Brain pericyte (primary cell): ENCODE data around the gene LDLRAD3.
"Not testable (repeated sequence)": the region's sequence is repeated elsewhere in the genome, so short reads cannot be mapped to it uniquely, and the experiment has no call there.

Experiments used
- DNase-seq: peaks from one replicate; pipeline ENCODE4 v3.0.0-alpha.2; 2012; ENCODE audit warnings: low read depth, low spot score

The LDLRAD3 gene, protein sequence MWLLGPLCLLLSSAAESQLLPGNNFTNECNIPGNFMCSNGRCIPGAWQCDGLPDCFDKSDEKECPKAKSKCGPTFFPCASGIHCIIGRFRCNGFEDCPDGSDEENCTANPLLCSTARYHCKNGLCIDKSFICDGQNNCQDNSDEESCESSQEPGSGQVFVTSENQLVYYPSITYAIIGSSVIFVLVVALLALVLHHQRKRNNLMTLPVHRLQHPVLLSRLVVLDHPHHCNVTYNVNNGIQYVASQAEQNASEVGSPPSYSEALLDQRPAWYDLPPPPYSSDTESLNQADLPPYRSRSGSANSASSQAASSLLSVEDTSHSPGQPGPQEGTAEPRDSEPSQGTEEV

DNA sequence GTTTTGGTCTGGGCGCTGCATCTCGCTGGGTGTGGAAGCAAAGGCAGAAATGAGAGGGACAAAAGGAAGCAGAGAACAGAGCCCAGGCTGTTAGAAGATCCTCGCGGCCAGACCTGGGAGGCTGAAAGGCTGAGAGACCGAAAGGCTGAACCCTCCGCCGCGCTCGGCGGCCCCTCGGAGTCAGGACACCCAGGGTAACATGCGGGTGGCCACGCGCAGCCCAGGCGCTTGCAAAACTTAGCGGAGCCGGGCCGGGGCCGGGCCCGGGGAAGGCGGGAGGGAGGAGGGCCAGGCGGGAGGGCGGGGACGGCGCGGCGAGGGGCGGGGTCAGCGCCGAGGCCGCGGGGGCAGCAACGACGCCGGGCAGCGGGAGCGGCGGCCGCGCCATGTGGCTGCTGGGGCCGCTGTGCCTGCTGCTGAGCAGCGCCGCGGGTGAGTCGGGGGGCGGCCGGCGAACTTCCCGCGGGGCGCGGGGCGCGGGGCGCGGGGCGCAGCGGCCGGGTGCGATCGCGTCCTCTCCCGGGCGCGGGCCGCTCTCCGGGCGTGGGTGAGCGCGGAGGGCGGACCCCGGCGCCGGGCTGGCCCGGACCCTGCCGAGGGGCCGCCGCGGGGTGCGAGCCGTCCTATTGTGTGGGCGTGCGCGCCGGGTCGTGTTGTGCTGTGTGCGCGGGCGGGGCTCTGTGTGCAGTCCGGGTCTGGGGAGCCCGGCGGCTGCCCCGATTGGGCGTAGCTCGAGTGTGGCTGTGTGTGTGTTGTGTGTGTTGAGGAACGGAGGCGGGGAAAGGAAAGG is at the start of gene LDLRAD3:
TSS of gene LDLRAD3 (plus strand) at position 350 of the 790 bp plus-strand sequence. CDS start at position 387, 37 bp downstream.
- DNase-seq: peak; percentile 57

DNA sequence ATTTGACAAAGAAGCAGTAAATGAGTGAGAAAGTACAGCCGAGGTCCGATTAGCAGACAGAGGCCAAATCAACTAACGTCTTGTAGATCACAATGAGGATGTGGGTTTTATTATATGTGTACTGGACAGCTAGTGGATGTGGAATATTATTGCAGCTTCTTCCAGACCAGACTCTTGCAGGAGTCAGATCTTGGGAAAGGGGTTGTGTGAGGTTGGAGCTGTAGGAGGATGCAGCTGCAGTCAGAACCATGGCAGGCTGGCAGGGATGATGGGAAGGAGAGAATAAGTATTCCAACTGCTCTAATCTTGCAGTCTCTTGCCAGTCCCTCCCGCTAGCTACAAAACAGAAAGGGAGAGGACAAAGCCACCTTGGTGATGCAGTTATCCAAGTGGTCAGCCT is 46.8 kb upstream of the LDLRAD3 start:
- no peak for DNase-seq

DNA sequence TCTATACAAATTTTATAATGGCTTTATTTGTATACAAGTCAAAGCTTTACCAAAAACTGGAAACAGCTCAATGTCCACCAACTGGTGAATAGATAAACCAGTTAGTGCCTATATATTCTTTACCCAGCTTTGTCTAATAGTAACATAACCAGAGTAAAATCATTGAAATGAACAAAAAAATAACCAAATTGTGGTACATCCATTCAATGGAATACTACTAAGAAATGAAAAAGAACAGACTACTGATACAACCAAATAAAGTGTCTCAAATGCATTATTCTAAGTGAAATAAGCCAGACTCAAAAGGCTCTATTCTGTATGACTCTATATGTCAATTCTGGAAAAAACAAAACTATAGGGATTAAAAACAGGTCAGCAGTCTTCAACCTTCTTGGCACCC is 40.9 kb upstream of the LDLRAD3 start:
- DNase-seq: no peak

DNA sequence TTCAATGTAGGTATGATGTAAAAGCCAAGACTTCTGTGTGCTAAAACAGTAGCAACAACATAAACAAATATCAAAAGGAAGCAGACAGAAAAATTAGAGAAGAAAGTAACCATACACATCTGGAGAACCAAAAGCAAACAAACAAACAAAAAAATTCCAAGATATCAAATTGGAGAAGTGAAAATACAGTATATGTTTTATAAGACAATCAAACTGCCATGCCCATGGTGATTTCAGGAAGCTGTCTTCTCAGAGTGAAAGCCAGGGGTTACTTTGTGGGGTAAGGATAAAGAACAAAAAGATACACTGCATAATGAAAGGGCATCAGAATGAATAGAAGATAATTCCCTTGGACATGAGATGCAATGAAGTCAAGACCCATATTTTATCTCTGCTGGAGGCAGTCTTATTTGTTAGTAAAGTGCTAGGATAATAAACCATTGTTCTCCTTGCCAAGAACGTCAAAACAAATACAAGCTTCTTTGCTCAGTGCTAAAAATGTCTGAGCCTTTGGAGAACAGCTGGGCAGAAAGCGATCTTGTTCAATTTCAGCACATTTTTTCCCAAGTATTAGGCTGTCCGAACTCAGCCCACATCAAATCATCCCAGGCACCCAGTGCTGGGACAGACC is 38.1 kb upstream of the LDLRAD3 start:
- DNase-seq: no peak

DNA sequence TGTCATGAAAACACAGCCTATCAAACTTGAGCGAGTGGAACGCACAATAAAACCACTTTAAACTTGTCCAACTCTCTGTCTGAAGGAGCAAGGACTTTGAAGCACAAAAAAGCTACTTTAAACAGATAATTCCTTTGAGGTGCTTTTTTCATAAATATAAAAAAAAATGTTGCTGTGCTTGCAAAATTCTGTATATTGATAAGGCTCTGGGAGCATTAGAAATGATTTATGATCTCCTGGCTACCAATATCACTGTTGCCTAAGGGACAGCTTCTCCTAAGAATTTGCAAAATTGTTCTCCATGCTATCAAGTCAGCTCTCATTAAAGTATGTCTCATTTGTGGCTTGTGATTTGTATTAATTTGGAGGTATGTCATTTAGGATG is 37.6 kb upstream of the LDLRAD3 start:
- DNase-seq: no peak

DNA sequence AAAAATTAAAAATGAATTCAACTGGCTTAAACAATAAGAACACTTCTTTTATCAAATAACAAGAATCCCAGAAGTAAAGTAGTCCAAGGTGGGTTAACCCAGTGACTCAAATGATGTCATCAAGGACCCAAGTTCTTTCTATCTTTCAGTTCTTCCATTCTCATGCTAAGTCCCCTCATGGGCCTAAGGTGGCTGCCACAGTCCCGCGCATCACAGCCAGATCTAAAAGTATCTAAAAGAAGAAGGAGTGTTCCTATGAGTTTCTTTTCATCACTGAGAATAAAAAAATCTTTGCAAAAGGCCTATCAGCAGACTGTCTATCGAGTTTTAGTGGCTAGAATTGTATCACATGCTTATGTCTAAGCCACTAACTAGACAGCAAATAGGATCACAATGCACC is 37.2 kb upstream of the LDLRAD3 start:
- DNase-seq: no peak

DNA sequence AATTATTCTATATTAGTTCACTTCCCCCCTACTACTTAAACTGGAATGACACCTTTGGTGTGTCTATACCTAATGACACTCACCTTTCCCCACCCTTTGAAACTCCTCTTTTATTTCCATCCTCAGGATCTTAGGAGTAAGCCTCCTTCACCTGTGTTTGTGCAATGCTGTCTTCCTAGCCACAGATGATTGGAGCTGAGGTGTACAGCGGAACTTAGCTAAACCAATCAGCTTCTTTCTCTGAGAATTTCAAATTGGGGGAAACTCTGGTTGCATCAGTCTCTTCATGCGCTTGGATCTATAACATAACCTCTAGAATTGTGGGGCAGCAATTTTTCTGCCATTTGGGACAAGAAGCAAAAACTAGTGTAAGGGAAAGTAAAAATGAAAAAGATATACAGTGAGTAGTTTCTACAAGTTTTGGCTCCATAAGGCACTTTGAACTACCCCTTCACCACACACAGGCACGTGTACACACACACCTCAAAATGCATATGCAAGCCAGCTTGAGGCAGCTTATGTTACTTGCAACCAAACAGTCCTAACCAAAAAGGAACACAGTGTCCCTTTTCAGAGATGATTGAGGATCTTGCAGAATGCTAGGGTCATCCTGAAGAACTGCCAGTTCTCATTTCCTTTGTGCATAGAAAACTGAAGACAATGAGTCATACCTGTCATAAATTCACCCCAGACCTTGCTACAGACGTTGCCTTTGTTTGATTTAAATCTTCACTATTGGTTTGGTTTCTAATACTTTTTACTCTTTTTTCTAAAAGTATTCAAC is 36.0 kb upstream of the LDLRAD3 start:
- peak; percentile 48 for DNase-seq

DNA sequence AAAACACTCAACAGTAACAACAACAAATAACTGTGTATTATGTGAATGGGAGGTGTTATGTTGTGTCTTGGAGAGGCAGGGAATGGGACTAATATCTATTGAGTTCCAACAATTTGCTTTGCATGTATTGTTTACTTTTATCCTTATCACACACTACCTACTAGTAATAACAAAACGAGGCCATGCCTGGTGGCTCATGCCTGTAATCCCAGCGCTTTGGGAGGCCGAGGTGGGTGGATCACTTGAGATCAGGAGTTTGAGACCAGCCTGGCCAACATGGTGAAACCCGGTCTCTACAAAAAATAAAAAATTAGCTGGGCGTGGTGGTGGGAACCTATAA is 35.5 kb upstream of the LDLRAD3 start:
- DNase-seq: not testable (repeated sequence)

DNA sequence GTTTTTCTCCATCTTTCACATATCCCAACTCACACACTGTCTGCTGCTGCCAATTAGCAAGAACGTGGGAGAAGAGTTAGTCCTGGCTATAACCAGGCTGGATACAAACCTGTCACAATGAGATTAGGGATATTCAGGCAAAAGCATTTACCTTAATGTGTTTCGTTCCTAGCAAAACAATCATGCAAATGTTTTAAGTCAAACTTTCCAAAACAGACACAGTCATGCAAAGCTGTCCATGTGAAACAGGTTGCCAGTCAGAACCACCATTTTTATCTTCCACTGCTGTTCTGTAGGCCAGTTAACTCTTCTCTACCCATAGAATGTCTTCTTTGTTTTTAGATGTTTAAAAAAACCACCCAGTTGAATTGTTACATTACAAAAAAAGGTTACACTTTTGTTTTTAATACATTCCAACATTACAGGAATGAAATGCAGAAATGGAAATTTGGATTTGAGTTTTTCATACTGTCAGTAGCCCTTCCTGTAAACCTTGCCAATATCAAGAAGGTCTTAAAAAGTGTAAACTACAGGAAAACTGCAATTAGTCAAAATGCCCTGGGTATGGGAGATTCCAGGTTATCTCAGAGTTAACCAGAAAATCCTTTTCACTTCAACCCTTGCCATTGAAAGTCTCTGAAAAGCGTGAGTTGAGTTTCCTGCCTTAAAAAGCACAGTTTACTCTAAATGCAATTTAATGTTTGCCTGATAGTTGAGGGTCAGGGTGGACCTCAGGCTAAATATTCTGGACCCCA is 34.2 kb upstream of the LDLRAD3 start:
- DNase-seq: no peak

DNA sequence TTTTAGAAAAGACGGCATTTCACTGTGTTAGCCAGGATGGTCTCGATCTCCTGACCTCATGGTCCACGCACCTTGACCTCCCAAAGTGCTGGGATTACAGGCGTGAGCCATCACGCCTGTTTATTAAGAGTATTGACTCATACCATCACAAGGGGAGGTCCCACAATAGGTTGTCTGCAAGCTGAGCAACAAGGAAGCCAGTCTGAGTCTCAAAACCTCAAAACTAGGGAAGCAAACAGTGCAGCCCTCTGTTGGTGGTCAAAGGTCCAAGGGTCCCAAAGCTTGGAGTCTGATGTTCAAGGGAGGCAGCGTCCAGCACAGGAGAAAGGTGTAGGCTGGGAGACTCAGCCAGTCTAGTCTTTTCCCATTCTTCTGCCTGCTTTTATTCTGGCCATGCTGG is 32.8 kb upstream of the LDLRAD3 start:
- no peak for DNase-seq

DNA sequence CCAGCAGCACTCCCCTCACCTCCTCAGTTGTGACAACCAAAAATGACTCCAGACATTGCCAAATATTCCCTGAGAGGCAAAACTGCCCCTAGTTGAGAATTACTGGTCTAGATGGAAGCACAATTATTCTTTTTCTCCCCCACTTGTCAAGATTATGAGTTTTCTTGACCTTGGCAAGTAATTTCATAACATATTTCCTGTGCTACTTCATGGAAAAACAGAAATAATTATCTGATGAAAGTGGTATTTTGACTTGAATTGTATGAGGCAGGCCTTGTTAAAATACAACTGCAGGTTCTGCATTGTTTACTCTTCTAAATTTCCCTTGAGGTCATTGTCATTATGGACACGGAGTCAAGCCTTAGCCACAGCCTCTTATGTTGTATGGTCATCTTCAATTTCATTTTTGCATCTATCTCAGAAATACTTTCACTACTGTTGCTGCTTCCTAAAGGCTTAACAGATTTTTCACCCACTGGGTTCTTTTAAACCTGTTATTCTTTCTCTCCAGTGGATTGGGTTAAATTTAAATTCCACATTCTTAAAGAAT is 32.2 kb upstream of the LDLRAD3 start:
- no peak for DNase-seq

DNA sequence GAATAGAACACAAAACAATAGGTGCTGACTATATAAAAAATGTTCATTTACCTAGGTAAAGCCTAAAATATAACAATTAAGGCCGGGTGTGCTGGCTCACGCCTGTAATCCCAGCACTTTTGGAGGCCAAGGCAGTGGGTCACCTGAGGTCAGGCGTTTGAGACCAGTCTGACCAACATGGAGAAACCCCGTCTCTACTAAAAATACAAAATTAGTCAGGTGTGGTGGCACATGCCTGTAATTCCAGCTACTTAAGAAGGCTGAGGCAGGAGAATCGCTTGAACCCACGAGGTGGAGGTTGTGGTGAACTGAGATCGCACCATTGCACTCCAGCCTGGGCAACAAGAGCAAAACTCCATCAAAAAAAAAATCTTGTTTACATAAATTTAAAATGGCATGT is 31.4 kb upstream of the LDLRAD3 start:
- DNase-seq: not testable (repeated sequence)

DNA sequence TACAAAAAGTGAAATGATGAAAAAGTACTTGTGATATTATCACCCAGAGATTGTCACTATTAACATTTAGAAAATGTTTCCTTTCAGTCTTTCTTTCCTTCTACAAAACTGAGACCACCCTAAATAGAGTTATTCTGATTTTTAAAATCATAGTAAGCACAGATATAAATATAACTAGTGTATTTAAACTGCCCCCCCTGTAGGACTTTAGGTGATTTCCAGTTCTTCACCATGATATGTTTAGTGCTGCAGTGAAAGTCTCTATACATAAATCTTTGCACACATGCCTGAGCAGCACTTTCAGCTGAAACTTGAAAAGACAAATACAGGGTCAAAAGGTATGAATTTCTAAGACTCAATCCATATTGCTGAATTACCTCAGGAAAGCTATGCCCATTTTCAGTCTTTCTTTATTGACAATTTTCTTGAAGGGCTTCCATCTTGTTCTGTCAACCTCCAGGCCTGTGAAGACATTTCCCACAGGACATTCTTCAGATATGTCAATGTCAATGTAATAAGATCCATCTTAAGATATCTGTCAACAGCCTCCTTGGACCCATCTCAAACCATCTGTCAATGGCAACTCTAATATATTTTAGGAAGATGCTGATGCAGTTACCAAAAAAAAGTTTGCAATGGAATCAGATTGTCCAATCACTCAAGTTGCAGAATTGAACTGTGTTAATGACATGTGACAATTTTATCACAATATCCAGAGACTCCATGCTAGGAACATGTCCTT is 30.8 kb upstream of the LDLRAD3 start:
- DNase-seq: no peak

DNA sequence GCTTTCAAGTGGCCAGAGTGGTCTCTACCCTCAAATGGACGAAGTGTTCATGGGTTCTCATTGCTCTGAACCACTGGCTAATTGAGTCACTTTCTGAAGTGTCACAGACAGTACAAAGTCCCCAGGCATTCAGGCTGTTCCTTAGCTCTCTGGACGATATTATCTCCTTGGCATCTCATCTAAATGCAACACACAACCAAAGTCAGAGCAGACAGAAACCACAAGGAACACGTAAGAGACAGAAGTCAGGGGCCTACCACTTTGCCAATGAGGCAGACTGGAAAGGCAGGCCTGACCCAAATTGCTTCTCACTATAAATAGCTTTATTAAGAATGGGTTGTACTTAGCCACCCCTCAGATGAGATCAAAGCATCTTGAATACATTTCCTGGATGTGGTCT is 29.0 kb upstream of the LDLRAD3 start:
- DNase-seq: no peak

DNA sequence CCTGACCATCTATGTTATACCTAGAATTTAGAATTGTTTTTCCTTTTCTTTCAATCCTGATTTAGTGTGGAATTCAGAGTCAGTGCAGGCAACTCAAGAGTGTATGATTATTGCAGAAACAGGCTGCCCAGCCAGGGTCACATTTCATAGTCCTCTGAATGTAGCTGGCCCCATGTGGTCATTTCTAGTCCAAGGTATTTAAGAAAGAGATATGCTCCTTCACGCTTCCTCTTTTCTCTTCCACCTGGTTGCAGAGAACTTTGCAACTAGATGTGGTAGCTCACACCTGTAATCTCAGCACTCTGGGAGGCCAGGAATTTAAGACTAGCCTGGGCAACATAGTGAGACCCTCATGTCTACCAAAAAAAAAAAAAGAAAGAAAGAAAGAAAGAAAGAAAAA is 27.6 kb upstream of the LDLRAD3 start:
- DNase-seq: no peak

DNA sequence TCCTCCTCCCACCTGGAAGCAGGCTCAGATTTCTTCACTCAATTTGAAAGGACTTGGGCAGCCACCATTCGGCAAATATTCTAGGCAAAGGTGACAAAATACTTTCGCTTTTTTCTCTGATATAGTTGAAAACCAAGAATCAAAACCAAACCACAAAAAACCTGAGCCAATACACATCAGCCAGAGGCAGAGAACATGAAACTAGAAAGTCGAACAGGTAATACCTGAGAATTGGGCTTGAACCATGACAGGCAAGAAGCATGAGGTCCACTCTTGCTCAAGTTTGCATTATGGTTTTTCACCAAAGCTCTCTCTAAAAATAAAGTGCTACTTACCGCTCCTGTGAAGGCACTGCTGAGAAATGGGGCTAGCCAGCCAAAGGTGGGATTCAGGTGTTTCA is 26.2 kb upstream of the LDLRAD3 start:
- no peak for DNase-seq

DNA sequence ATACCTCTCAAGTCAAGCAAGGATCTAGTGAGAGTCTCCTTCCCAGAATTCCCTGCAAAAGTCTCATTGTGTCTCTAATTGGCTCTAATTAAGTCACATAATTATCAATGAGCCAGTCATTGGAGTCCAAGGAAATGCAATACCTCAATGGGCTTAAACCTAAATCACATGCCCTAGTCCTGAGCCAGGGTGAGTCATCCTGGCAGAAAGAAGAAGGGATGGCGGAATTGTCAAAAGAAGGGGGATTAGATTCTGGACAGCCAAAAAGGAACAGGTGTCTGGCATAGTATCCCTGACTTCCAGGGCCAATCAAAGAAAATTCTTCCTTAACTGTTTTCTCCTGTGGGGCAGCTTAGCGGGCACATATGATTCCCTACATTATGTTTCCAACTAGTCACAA is 25.1 kb upstream of the LDLRAD3 start:
- no peak for DNase-seq

DNA sequence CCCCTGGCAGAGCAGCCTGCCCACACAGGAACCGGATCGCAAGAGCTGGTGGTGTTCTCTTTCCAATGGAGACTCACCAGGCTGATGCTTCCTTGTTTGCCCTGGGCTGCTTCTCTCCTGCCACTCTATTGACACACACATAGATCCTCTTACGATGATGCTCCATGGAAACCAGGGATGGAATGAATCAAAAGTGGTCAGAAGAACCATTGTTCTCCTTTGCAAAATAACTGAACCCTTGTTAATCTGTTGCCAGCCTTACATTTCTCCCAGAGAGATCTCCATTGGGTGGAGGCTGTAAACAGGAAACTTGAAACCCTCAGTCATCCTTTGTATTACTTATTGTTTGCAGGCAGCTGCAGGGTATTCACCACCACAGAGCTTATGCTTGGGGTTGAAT is 24.6 kb upstream of the LDLRAD3 start:
- no peak for DNase-seq

DNA sequence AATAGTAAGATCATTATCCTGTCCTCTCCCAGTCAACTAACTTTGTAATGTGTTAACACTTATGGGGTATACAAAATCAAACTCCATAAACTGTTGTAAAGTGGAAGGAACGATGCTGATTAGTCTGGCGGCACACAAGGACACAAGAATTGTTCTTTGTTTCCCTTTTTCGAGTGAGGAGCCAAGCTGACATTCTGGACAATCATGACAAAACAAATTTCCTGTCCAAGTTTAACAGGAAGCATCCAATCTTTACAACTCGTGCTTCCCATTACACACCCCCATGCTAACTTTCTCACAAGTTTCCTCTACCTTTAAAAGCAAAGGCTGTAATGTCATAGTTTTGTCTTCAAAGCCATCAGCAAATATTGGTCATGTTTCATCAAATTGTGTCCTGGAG is 20.4 kb upstream of the LDLRAD3 start:
- no peak for DNase-seq

DNA sequence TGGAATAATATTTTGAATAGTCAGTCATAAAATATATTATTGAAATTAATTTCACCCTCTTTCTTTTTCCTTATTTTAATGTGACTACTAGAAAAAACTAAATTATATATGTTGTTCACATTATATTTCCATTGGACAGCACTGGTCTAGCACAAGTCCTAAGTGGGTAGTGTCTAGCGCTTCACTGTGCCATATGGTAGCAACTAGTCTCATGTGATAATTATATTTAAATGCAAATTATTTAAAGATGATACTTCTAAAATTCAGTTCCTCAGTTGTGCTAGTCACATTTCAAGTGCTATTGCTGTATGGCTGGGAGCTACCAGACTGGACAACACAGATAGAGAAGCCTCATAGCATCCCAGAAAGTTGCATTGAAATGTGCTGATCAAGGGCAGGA is 19.1 kb upstream of the LDLRAD3 start:
- DNase-seq: no peak
